ENCODE data around the gene VSIG10L2.
A peak's percentile ranks its signal among the peaks of the same experiment; 100 is the strongest.
"Not testable (repeated sequence)": the region's sequence is repeated elsewhere in the genome, so short reads cannot be mapped to it uniquely, and the experiment has no call there.

Gene VSIG10L2

DNA sequence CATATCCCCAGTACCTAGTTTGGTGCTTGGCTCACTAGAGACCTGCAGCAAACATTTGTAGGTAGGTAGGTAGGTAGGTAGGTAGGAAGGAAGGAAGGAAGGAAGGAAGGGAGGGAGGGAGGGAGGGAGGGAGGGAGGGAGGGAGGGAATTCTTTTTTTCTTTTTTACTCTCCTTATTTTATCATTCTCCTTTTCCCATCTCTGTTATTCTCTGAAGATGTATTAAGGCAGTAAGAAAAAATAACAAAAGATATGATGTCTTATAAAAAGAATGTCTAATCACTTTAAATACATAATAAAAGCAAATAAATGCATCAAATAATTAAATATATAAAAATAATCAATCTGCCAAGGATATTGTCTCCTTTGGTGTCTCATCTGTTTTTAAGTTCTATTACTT is 28.4 kb downstream of the VSIG10L2 start:
- no peak for DNase-seq

DNA sequence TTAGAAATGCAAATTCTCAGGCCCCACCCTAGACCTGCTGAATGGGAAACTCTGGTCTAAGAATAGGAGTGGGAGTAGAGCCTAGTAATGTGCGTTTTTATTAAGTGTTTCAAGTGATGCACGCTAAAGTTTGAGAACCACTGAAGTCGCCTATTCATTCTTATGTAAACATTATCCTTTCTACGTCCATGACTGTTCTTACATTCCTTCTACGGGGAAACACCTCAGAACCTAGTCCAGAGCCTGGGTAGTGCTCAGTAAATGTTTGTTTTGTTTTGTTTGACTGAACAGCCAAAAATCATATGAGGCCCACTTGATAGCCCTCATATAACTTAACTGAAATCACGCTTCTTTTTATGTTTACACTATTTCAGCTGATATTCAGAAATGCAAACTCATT is 29.8 kb downstream of the VSIG10L2 start:
- no peak for DNase-seq

DNA sequence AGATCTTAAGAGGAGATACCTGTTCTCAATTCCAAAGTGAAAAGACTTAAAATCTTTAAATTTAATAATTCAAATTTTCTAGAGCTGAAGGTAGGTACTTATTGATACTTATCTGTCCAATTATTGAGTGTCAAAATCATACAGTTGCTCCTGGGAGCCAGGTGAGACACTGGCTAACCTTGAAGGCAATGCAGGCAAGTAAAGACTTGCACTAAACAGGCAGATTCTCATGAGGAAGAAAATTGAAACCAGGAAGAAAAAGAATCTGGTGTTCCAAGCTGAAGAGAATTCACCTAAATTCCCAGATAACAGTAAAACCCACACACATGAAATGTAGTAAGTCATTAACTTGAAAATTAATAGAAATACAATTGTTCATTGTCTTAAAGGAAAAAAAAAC is 30.3 kb downstream of the VSIG10L2 start:
- DNase-seq, result no peak

DNA sequence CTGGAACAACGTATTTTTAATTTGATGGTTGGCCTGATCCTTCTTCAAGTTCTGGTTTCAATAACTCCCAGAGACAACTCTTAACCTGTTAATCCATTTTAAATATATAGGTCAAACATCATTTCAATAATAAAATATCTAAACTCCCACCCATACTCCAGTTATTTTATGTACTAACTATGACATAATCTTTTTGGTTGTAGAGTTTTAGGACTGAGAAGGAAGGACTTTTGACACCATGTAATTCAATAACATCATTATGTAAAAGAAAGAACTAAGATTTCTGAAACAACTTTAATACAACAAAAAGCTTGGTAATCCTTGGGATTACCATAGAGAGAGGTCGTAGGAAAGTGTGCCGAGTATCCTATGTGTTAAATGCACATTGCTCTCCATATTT is 31.5 kb downstream of the VSIG10L2 start:
- DNase-seq, result no peak

DNA sequence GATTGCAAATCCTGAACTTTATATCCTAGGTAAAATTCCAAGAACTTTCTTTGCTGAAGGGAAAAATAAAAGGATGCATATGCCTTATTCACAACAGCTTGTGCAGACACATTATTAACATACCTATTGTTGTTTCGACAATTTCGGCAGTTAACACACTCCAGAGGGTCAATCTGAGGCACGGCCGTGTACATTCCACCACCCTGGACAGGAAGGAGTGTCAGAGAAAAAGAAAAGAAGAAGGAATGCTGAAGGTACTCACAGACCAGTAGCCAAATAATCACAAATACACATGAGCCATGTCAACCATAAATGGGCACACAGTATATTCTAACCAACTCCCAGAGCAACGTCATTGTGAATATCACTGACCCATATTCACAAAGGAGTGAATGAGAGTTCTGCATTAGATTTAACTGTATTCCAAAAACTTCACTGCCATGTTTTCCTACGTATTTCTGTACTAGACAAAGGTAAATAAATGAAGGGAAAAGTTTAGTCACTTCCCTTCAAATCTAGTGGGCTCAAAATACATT is 32.4 kb downstream of the VSIG10L2 start:
- no peak for DNase-seq

DNA sequence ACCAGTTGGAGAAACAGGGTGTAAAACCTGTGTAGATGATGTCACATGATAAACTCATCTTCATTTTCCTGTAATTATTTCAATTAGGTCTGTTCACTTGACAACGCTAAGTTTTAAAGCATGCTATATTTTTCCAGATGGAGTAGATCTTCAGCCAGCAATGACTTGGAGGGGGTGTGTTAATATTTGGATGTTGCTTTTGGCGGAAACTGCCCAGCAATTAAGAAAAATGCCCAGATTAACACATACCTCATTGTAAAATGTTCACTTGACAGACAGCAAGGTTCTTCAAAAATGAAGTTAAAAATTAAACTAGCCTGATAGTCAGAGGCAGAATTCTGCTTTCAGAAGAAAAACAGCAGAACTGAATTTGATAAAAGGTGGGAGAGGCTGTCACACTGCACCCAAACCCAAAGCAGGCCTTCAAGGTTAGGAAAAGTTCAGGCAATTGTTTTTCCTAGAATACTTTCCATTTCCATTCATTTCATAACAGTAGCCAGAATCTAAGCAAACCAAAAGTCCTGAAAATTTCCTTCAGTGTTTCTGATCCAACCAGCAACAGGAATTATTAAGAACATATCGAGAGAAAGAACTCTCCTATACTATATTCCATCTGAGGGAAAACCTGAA is 33.0 kb downstream of the VSIG10L2 start:
- DNase-seq, result no peak

DNA sequence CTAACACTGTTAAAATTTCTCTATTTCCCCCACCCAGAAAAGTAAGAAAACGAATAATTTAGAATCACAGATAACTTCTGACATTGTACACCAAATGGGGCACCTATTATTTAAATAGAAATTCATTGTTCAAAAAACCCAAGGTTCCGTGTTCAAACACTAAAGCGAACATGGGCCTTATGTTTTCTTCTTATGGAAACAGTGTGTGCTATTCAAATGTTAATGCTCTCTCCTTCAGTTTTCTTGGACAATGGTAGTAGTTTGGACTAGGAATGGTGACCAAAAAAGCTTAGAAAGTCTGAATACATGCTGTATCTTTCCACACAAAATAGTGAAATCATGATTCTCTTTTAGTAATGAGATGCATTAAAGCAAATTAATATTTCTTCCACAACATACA is 33.7 kb downstream of the VSIG10L2 start:
- no peak for DNase-seq

DNA sequence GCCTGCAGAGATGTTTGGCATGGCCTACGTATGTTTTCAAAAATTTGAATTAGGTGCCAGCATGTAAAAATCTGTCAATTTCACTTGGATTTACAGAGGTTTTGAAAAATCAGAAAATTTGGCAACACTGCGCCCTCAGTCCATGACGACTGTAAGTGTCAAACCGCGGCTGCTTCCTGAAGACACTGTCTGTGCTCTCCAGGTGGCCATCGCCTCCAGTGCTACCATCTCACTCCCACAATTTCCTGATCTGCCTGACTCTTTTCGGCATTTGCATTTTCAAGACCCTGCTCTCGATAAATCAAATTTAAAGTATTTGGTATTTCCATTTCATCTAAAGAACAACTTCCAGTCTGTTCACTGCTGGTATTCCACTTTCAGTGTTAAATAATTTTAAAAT is 34.6 kb downstream of the VSIG10L2 start:
- DNase-seq, result no peak

DNA sequence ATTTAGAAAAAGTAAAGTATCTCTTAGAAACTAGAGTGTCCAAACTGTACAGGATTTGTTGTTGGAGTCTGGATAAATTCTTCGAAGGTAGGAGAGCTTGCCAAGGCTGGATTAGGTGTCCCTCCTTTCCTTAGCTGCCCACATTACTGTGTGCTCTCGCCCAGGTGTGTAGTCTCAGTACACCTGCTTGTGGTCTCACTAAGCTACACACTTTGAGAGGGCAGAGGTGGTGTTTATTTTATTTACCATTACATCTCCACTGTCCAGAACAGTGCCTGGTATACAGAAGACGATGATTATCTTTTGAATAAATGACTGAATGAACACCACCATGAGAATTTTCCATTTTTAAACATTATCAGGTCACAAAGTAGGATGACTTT is 36.5 kb downstream of the VSIG10L2 start:
- DNase-seq, result no peak

DNA sequence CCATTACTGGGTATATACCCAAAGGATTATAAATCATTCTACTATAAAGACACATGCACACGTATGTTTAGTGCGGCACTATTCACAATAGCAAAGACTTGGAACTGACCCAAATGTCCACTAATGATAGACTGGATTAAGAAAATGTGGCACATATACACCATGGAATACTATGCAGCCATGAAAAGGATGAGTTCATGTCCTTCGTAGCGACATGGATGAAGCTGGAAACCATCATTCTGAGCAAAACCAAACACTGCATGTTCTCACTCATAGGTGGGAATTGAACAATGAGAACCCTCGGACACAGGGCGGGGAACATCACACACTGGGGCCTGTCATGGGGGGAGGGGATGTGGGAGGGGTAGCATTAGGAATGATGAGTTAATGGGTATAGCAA is 40.1 kb downstream of the VSIG10L2 start:
- DNase-seq, result not testable (repeated sequence)

DNA sequence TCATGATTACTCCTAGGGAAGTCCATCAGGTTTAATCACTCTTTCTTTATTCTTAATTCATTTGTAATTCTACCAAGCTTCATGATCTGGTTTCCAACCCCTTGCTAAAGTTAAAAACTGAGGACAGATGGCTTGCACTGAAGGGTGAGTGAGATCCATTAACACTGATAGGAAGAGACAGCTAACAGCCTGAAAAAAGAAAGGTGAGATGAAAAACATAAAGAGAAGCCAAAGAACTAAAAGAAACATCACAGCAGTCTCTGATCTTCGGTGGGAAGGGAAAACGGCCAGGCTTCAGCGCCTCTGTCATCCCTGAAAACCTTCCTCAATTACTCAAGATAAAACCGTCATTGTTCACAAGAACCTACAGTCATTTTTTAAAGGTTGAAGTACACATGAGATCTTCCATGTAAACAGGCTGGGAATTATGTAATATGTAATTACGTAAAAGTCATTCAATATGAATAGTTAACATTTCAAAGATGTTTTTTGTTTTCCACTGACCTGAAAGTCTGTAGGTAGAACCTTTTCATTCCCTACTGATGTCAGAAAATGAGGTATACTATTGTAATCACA is 41.3 kb downstream of the VSIG10L2 start:
- no peak for DNase-seq

DNA sequence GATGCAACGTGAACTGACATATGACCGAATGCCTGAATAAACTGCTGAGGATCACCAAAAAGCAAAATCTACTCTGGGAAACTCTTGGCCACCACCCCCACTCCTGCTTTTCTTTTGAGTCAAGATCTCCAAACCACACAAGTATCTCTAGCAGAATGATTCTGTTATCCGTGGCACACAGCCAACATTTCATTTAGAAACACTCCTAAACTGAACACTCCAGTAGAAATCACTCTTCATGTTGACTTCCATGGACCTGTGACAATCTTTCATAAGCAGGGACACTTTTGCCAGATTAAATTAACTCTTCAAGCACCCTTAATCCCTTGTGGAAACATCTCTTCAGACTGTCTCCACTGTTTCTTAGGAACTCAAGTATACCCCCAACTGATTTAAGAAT is 44.4 kb downstream of the VSIG10L2 start:
- peak; percentile 87 for DNase-seq

DNA sequence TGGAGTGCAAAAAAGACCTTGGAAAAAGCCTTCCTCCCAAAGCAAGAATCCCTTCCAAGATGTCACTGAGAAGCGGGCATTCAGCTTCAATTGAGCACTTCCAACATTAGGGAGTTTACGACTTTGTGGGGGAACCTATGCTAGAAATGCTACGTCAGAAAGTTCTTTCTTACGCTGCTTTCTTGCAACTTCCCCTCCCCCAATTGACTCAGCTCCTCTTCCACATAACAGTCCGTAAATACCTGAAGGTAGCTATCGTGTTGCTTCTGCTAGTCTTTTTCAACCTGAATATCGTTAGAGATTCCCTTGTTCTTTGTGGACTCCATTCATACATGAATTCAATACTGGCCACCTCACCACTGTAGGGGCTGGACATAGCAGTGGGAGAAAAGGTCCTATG is 47.0 kb downstream of the VSIG10L2 start:
- no peak for DNase-seq

DNA sequence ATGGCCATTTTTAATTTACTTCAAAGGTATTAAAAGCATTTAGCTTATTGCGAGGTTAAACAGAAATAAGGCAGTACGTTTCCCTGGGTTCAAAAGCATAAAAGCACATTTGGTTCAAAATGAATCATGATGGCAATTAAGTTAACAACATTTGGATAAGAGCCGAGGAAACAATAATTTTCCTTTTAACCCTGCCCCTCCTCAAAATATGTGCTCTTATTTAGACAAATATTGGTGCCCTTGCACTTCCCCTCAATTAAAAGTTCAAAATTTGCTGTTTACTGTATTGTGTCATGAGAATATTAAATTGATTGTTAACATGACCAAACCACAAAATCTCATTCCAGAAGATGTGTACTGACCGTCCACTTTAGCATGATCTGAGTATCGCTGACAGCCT is 48.7 kb downstream of the VSIG10L2 start:
- no peak for DNase-seq

DNA sequence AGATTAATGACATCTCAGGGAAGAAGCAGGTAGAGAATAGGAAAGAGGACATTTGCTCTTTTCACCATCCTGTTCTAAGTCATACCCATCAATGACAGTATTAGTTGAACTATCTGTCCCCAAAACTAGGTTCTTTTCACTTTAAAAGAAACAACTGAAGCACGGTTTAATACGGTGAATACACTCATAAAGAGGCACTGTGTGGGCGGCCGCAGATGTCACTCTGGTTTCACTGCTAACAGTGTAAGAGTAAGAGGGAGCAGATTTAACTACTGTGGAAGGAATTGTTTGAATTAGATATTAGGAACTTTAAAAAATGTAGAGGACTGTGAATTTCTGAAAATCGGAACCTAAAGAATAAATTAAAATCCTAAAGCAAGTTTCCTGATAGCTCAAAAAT is 49.5 kb downstream of the VSIG10L2 start:
- no peak for DNase-seq

DNA sequence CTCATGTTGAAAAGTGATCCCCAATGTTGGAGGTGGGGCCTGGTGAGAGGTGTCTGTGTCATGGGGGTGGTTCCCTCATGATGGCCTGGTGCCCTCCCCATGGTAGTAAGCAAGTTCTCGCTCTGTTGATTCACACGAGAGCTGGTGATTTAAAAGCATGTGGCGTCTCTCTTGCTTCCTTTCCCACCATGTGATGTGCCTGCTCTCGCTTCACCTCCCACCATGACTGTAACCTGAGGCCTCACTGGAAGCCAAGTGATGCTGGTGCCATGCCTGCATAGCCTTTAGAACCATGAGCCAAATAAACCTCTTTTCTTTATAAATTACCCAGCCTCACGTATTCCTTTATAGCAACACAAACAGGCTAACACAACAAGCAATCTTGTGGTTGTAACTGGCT is 52.4 kb downstream of the VSIG10L2 start:
- DNase-seq, result no peak

DNA sequence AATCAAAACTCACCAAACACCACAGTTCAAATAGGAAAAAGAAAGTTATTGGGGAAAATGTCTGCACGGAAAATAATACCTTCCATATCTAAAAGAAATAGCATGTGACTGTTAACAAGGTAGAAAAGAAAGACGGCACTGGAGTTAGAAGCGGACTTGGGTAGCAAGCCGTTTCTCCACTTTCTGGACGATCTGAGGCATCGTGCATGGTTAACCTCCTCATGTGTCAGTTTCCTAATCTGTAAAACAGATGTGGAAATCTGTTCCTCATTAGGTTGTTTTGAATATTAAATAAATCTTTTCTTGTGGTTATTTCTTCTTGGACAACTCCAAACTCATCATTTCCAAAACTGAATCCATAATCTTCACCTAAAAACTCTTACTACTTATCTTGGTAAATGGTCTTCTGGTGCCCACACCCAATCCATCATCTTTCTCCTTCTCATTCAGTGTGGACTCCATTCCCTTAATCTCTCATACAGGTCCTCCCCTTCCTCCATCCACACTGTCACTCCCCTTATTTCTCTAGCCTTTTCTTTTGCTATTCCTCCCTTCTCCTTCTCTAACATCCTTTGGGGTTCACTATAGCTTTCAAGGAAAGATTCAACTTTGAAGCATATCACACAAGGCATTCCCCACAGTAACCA is 53.5 kb downstream of the VSIG10L2 start:
- no peak for DNase-seq

DNA sequence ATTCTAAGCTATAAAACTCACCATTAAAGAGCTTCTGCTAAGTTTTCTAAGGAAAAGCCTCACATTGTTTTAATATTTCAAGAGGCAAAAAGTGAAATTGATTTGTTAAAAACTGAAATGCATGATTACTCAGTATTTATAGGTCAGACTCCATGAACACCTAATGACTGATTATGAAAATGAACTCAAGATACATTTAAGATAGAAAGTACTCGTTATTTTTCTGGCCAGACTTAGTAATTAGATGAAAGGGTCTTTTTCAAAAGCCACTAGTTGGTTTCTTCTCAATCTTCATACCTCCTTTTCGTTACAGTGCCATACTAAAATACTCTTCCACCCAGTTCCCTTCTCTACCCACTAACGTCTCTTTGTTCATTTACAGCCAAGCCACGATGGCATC is 56.3 kb downstream of the VSIG10L2 start:
- DNase-seq, result no peak
